ENCODE results near the gene TMEM53.

The TMEM53 gene

GRCh38 chr1:44693159-44693558 is 18.9 kb upstream of the TMEM53 start:
- Histone ChIP-seq H3K9me3 (ENCODE audit: low read length) (no peaks in the 10 kb centered on the region), H2AFZ (ENCODE audit: low read depth, low read length) (no peak overlapping the region)

GRCh38 chr1:44689447-44689765 is 15.1 kb upstream of the TMEM53 start:
- Histone ChIP-seq H2AFZ (ENCODE audit: low read depth, low read length) (no peak overlapping the region), H3K36me3 (ENCODE audit: insufficient read depth, low read length) (no peaks in the 10 kb centered on the region), H3K27me3 (ENCODE audit: insufficient read depth, low read length) (no peaks in the 10 kb centered on the region), H3K4me3 (ENCODE audit: low read length) (no peak overlapping the region), H3K9me3 (ENCODE audit: low read length) (no peaks in the 10 kb centered on the region), H3K4me1 (ENCODE audit: insufficient read depth, low read length) (no peaks in the 10 kb centered on the region)

More at GRCh38 chr1:44693159-44693558, 18.9 kb upstream of the TMEM53 start:
- Histone ChIP-seq H3K4me1 (ENCODE audit: insufficient read depth, low read length) (no peaks in the 10 kb centered on the region), H3K4me3 (ENCODE audit: low read length) (no peak overlapping the region), H3K27me3 (ENCODE audit: insufficient read depth, low read length) (no peaks in the 10 kb centered on the region), H3K36me3 (ENCODE audit: insufficient read depth, low read length) (no peaks in the 10 kb centered on the region)

GRCh38 chr1:44688760-44689446 is 14.6 kb upstream of the TMEM53 start:
- Histone ChIP-seq H3K36me3 (ENCODE audit: insufficient read depth, low read length) (no peaks in the 10 kb centered on the region), H3K9me3 (ENCODE audit: low read length) (no peaks in the 10 kb centered on the region), H2AFZ (ENCODE audit: low read depth, low read length) (no peak overlapping the region), H3K27me3 (ENCODE audit: insufficient read depth, low read length) (no peaks in the 10 kb centered on the region), H3K4me3 (ENCODE audit: low read length) (no peak overlapping the region), H3K4me1 (ENCODE audit: insufficient read depth, low read length) (no peaks in the 10 kb centered on the region)

- Histone ChIP-seq H3K36me3 (ENCODE audit: insufficient read depth, low read length) (no peaks in the 10 kb centered on the region), H3K27me3 (ENCODE audit: insufficient read depth, low read length) (no peaks in the 10 kb centered on the region), H2AFZ (ENCODE audit: low read depth, low read length) (no peak overlapping the region), H3K9me3 (ENCODE audit: low read length) (no peaks in the 10 kb centered on the region), H3K4me3 (ENCODE audit: low read length) (no peak overlapping the region), H3K4me1 (ENCODE audit: insufficient read depth, low read length) (no peaks in the 10 kb centered on the region)
Measured at GRCh38 chr1:44685881-44686280, 11.6 kb upstream of the TMEM53 start.

DNA sequence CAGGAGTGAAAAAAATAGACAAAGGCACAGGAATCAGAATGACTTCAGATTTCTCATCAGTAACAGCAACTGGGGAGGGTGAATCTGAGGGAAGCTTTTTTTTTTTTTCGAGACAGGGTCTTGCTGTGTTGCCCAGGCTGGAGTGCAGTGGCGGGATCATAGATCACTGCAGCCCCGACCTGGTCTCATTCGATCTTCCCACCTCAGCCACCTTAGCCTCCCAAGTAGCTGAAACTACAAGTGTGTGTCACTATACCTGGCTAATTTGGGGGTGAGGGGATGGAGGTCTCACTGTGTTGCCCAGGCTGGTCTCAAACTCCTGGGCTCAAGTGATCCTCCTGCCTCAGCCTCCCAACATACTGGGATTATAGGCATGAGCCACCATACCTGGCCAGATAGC is 10.9 kb upstream of the TMEM53 start:
- Histone ChIP-seq H3K4me3 (ENCODE audit: low read length) (no peak overlapping the region), H2AFZ (ENCODE audit: low read depth, low read length) (no peak overlapping the region), H3K36me3 (ENCODE audit: insufficient read depth, low read length) (no peaks in the 10 kb centered on the region), H3K4me1 (ENCODE audit: insufficient read depth, low read length) (no peaks in the 10 kb centered on the region), H3K27me3 (ENCODE audit: insufficient read depth, low read length) (no peaks in the 10 kb centered on the region), H3K9me3 (ENCODE audit: low read length) (no peaks in the 10 kb centered on the region)

DNA sequence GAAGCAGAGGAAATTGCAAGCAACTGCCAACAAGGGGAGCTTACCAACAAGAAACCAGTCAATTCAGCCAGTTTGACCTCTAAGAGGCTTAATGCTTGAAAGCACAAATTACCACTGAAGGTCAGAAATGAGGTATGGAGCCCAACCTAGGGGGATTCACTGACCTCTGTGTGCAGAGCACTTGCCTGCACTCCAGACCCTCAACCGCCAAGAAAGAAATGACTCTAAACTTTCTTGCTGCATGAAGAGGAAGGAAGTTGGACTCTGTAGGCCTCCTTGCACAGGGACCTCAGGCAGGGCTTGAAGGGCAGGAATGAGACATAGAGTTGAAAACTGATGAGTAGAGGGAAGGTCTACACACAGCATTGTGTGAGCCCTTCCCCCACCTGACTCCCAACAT is 10.2 kb upstream of the TMEM53 start:
- Histone ChIP-seq H3K4me1 (ENCODE audit: insufficient read depth, low read length) (no peaks in the 10 kb centered on the region), H3K4me3 (ENCODE audit: low read length) (no peak overlapping the region), H3K27me3 (ENCODE audit: insufficient read depth, low read length) (no peaks in the 10 kb centered on the region)

DNA sequence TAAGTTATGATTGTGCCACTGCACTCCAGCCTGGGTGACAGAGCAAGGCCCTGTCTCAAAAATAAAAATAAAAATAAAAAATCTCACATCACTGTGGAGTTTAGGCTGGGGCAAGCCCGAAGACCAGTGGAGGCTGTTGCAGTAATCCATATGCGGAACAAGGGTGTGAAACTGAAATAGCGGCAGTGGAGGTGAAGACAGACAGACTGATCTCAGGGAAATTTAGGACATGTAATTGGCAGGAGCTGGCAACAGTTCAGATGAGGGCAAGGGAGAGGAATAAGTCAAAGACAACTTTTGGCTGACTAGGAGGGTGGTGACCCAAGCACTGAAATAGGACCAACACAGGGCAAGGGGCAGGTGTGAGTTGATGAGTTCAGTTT is 8.6 kb upstream of the TMEM53 start:
- Histone ChIP-seq H3K4me1 (ENCODE audit: insufficient read depth, low read length) (no peaks in the 10 kb centered on the region), H3K4me3 (ENCODE audit: low read length) (no peak overlapping the region), H3K9me3 (ENCODE audit: low read length) (no peaks in the 10 kb centered on the region), H2AFZ (ENCODE audit: low read depth, low read length) (no peak overlapping the region), H3K36me3 (ENCODE audit: insufficient read depth, low read length) (peaks cover 4% of the 10 kb centered on the region), H3K27me3 (ENCODE audit: insufficient read depth, low read length) (no peaks in the 10 kb centered on the region)

More for the DNA sequence above, 10.2 kb upstream of the TMEM53 start:
- Histone ChIP-seq H2AFZ (ENCODE audit: low read depth, low read length) (no peak overlapping the region), H3K9me3 (ENCODE audit: low read length) (no peaks in the 10 kb centered on the region), H3K36me3 (ENCODE audit: insufficient read depth, low read length) (peaks cover 3% of the 10 kb centered on the region)

- Histone ChIP-seq H2AFZ (ENCODE audit: low read depth, low read length) (no peak overlapping the region), H3K9me3 (ENCODE audit: low read length) (no peaks in the 10 kb centered on the region), H3K27me3 (ENCODE audit: insufficient read depth, low read length) (no peaks in the 10 kb centered on the region), H3K4me1 (ENCODE audit: insufficient read depth, low read length) (no peaks in the 10 kb centered on the region), H3K4me3 (ENCODE audit: low read length) (no peak overlapping the region), H3K36me3 (ENCODE audit: insufficient read depth, low read length) (peaks cover 4% of the 10 kb centered on the region)
Measured at GRCh38 chr1:44681905-44682882, 7.9 kb upstream of the TMEM53 start.

GRCh38 chr1:44679468-44679867 is 5.2 kb upstream of the TMEM53 start:
- peaks cover 6% of the 10 kb centered on the region for H3K4me1 ChIP-seq (ENCODE audit: insufficient read depth, low read length)
- H3K9me3 ChIP-seq (ENCODE audit: low read length): no peaks in the 10 kb centered on the region
- H3K27me3 ChIP-seq (ENCODE audit: insufficient read depth, low read length): no peaks in the 10 kb centered on the region
- H2AFZ ChIP-seq (ENCODE audit: low read depth, low read length): no peak overlapping the region
- H3K4me3 ChIP-seq (ENCODE audit: low read length): no peak overlapping the region
- peaks cover 4% of the 10 kb centered on the region for H3K36me3 ChIP-seq (ENCODE audit: insufficient read depth, low read length)

DNA sequence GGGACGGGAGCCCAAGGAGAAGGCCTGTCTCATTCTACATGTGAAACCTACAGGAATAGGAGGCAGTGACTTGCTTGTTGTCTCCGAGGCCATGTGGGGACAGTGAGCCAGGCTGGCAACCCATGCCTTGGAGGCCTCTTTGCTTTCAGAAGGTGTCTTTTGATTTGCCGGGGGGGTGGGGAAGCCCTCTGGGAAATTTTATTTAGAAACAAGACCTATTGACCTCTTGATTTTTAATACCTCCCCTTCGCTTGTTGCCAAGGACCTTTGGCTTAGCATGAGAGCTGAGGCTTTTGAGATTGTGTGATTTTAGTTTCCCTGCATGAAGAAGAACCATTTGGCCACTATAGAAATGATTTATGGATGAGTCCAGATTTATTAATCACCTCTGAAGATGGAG is 4.3 kb upstream of the TMEM53 start:
- Histone ChIP-seq H3K4me1 (ENCODE audit: insufficient read depth, low read length) (peaks cover 6% of the 10 kb centered on the region), H2AFZ (ENCODE audit: low read depth, low read length) (no peak overlapping the region), H3K36me3 (ENCODE audit: insufficient read depth, low read length) (peaks cover 4% of the 10 kb centered on the region), H3K27me3 (ENCODE audit: insufficient read depth, low read length) (no peaks in the 10 kb centered on the region), H3K9me3 (ENCODE audit: low read length) (no peaks in the 10 kb centered on the region), H3K4me3 (ENCODE audit: low read length) (no peak overlapping the region)

GRCh38 chr1:44678120-44678519 is 3.8 kb upstream of the TMEM53 start:
- peaks cover 10% of the 10 kb centered on the region for H3K4me1 ChIP-seq (ENCODE audit: insufficient read depth, low read length)
- H3K36me3 ChIP-seq (ENCODE audit: insufficient read depth, low read length): peaks cover 4% of the 10 kb centered on the region
- no peaks in the 10 kb centered on the region for H3K9me3 ChIP-seq (ENCODE audit: low read length)
- H2AFZ ChIP-seq (ENCODE audit: low read depth, low read length): no peak overlapping the region
- no peak overlapping the region for H3K4me3 ChIP-seq (ENCODE audit: low read length)
- H3K27me3 ChIP-seq (ENCODE audit: insufficient read depth, low read length): no peaks in the 10 kb centered on the region

DNA sequence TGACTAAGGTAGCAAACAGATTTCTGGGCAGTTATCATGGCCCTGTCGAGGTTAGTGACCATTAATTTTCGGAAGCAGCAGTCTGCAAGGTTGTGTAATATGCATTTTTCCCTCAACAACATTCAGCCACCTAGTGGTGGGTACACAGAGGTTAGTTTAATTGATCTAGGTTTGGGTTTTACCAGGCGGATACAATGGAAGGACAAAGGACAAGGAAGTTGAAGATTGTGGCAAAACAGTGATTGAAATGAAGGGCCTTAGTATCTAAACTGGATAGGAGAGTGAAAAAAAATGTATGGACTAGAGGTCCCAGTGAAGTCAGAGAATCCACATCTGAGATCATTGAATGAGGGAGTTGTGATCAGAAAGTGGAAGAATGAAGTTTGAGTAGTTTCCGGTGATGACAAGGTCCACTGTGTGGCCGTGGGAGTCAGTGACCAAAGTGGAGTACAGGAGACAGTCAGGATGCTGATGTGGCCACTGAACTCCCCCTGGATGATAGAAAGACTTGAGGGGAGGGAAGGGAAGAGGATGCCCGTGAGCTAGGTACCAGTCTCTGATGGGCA is 3.0 kb upstream of the TMEM53 start:
- H2AFZ ChIP-seq (ENCODE audit: low read depth, low read length): no peak overlapping the region
- no peaks in the 10 kb centered on the region for H3K9me3 ChIP-seq (ENCODE audit: low read length)
- H3K27me3 ChIP-seq (ENCODE audit: insufficient read depth, low read length): no peaks in the 10 kb centered on the region
- peaks cover 18% of the 10 kb centered on the region for H3K4me1 ChIP-seq (ENCODE audit: insufficient read depth, low read length)
- peaks cover 4% of the 10 kb centered on the region for H3K36me3 ChIP-seq (ENCODE audit: insufficient read depth, low read length)
- H3K4me3 ChIP-seq (ENCODE audit: low read length): no peak overlapping the region

GRCh38 chr1:44676484-44677200 is 2.4 kb upstream of the TMEM53 start:
- no peak overlapping the region for H2AFZ ChIP-seq (ENCODE audit: low read depth, low read length)
- H3K4me1 ChIP-seq (ENCODE audit: insufficient read depth, low read length): peaks cover 22% of the 10 kb centered on the region
- H3K27me3 ChIP-seq (ENCODE audit: insufficient read depth, low read length): no peaks in the 10 kb centered on the region
- H3K4me3 ChIP-seq (ENCODE audit: low read length): no peak overlapping the region
- H3K9me3 ChIP-seq (ENCODE audit: low read length): no peaks in the 10 kb centered on the region
- H3K36me3 ChIP-seq (ENCODE audit: insufficient read depth, low read length): peaks cover 4% of the 10 kb centered on the region

Data from neuron (in vitro differentiated cells).